ENCODE results near the gene SLC43A3.

SLC43A3 gene

GRCh38 chr11:57471496-57471895 is 44.6 kb upstream of the SLC43A3 start:
- Histone ChIP-seq H3K4me3 (no peak overlapping the region), H3K9me3 (replicated peaks in 1 of 11) (no peaks in the 10 kb centered on the region), H3K4me1 (peaks cover 33 to 74% (median 65%) of the 10 kb centered on the region in 10 experiments), H3K27ac (peak overlapping the region in 4 of 11 experiments; percentile 88 to 95 (median 92); a peak in 4 of 22 replicates), H3K36me3 (peaks cover 0 to 55% (median 28%) of the 10 kb centered on the region in 11 experiments; a peak in 16 of 22 replicates), H3K27me3 (peaks cover 0 to 7% (median 0%) of the 10 kb centered on the region in 11 experiments; a peak in 1 of 22 replicates), H3K4me2 (peak overlapping the region in 2 of 11 experiments; percentile 1 to 94; a peak in 1 of 22 replicates), H4K20me1 (no peaks in the 10 kb centered on the region), H3K9ac (no peak overlapping the region; a peak in 1 of 22 replicates)
- no peak for TF ChIP-seq Cebpa-rat (IDR thresholded peaks at IDR 0.05)

DNA sequence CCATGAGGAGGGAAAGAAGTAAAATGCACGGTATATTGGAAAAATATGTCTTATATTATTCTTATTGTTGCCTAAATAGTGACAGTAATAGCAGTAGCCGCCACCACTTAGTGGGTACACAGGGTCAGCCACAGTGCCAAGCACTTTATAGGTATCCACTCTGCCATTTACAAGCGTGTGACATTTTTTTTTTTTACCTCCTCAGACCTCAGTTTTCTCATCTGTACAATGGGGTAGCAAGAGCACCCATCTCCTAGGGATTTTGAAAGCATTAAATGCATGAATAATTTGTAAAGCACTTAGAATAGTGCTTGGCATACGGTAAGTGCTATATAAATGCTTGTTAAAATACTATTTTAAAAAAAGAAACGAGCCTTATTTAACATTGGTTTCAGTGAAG is 42.3 kb upstream of the SLC43A3 start:
- H3K36me3 ChIP-seq: peaks cover 0 to 65% (median 37%) of the 10 kb centered on the region in 11 experiments; a peak in 16 of 22 replicates
- H3K27me3 ChIP-seq: no peaks in the 10 kb centered on the region
- peaks cover 20 to 71% (median 59%) of the 10 kb centered on the region in 10 experiments for H3K4me1 ChIP-seq
- no peaks in the 10 kb centered on the region for H3K9me3 ChIP-seq (replicated peaks in 1 of 11)
- no peak overlapping the region for H3K4me2 ChIP-seq
- H3K27ac ChIP-seq: no peak overlapping the region
- H3K4me3 ChIP-seq: no peak overlapping the region
- no peak overlapping the region for H3K9ac ChIP-seq
- H4K20me1 ChIP-seq: peaks cover 0 to 8% (median 0%) of the 10 kb centered on the region in 11 experiments; a peak in 3 of 22 replicates
- no peak for TF ChIP-seq Cebpa-rat (IDR thresholded peaks at IDR 0.05)

GRCh38 chr11:57468276-57468675 is 41.4 kb upstream of the SLC43A3 start:
- H3K27ac ChIP-seq: 0 out of 22 replicates have a peak overlapping the region, but pooled peaks of 1 of the 11 experiments have one; percentile 8
- H3K36me3 ChIP-seq: peaks cover 0 to 65% (median 37%) of the 10 kb centered on the region in 11 experiments; a peak in 16 of 22 replicates
- peaks cover 12 to 72% (median 59%) of the 10 kb centered on the region in 10 experiments for H3K4me1 ChIP-seq
- H3K9me3 ChIP-seq (replicated peaks in 1 of 11): no peaks in the 10 kb centered on the region
- no peaks in the 10 kb centered on the region for H3K27me3 ChIP-seq
- H4K20me1 ChIP-seq: peaks cover 0 to 14% (median 0%) of the 10 kb centered on the region in 11 experiments; a peak in 5 of 22 replicates
- TF ChIP-seq Cebpa-rat (IDR thresholded peaks at IDR 0.05): no peak
- peak overlapping the region in 4 of 11 experiments; percentile 5 to 22 (median 16); a peak in 3 of 22 replicates for H3K9ac ChIP-seq
- H3K4me3 ChIP-seq: no peak overlapping the region
- H3K4me2 ChIP-seq: 0 out of 22 replicates have a peak overlapping the region, but pooled peaks of 1 of the 11 experiments have one; percentile 12

GRCh38 chr11:57467508-57468157 is 40.7 kb upstream of the SLC43A3 start:
- Histone ChIP-seq H3K4me2 (peak overlapping the region in 4 of 11 experiments; percentile 12 to 31 (median 26); a peak in 4 of 22 replicates), H3K4me1 (peaks cover 9 to 72% (median 59%) of the 10 kb centered on the region in 10 experiments), H3K9ac (peak overlapping the region in 2 of 11 experiments; percentile 5 to 17; a peak in 1 of 22 replicates), H4K20me1 (peaks cover 0 to 20% (median 0%) of the 10 kb centered on the region in 11 experiments; a peak in 7 of 22 replicates), H3K27ac (0 out of 22 replicates have a peak overlapping the region, but pooled peaks of 1 of the 11 experiments have one; percentile 26), H3K27me3 (peaks cover 0 to 2% (median 0%) of the 10 kb centered on the region in 11 experiments; a peak in 1 of 22 replicates), H3K9me3 (replicated peaks in 1 of 11) (no peaks in the 10 kb centered on the region), H3K4me3 (no peak overlapping the region), H3K36me3 (peaks cover 0 to 65% (median 37%) of the 10 kb centered on the region in 11 experiments; a peak in 16 of 22 replicates)
- TF ChIP-seq Cebpa-rat (IDR thresholded peaks at IDR 0.05): no peak

GRCh38 chr11:57466680-57467079 is 39.8 kb upstream of the SLC43A3 start:
- H3K36me3 ChIP-seq: peaks cover 0 to 55% (median 33%) of the 10 kb centered on the region in 11 experiments; a peak in 16 of 22 replicates

GRCh38 chr11:57464539-57465181 is 37.7 kb upstream of the SLC43A3 start:
- Histone ChIP-seq H4K20me1 (peaks cover 0 to 33% (median 7%) of the 10 kb centered on the region in 11 experiments; a peak in 11 of 22 replicates), H3K36me3 (peaks cover 0 to 36% (median 26%) of the 10 kb centered on the region in 11 experiments; a peak in 16 of 22 replicates), H3K9me3 (replicated peaks in 1 of 11) (no peaks in the 10 kb centered on the region), H3K4me3 (peak overlapping the region in 1 of 10 experiments; percentile 5; a peak in 2 of 20 replicates), H3K4me1 (peaks cover 12 to 76% (median 66%) of the 10 kb centered on the region in 10 experiments), H3K9ac (peak overlapping the region in 8 of 11 experiments; percentile 24 to 63 (median 50); a peak in 12 of 22 replicates), H3K27ac (peak overlapping the region in 8 of 11 experiments; percentile 41 to 66 (median 48); a peak in 14 of 22 replicates), H3K4me2 (peak overlapping the region; percentile 36 to 99 (median 95)), H3K27me3 (peaks cover 13 to 29% (median 24%) of the 10 kb centered on the region in 11 experiments)
- no peak for TF ChIP-seq Cebpa-rat (IDR thresholded peaks at IDR 0.05)

More at GRCh38 chr11:57466680-57467079, 39.8 kb upstream of the SLC43A3 start:
- Histone ChIP-seq H3K9me3 (replicated peaks in 1 of 11) (no peaks in the 10 kb centered on the region), H3K4me1 (peaks cover 9 to 72% (median 60%) of the 10 kb centered on the region in 10 experiments), H3K4me2 (peak overlapping the region in 8 of 11 experiments; percentile 0 to 58 (median 28); a peak in 11 of 22 replicates), H3K9ac (0 out of 22 replicates have a peak overlapping the region, but pooled peaks of 1 of the 11 experiments have one; percentile 3), H3K4me3 (no peak overlapping the region), H3K27me3 (peaks cover 0 to 11% (median 6%) of the 10 kb centered on the region in 11 experiments; a peak in 13 of 22 replicates), H4K20me1 (peaks cover 0 to 29% (median 5%) of the 10 kb centered on the region in 11 experiments; a peak in 10 of 22 replicates), H3K27ac (peak overlapping the region in 3 of 11 experiments; percentile 3 to 35 (median 26); a peak in 3 of 22 replicates)
- TF ChIP-seq Cebpa-rat (IDR thresholded peaks at IDR 0.05): no peak

- Histone ChIP-seq H3K27me3 (peaks cover 21 to 37% (median 32%) of the 10 kb centered on the region in 11 experiments), H3K36me3 (peaks cover 0 to 29% (median 18%) of the 10 kb centered on the region in 11 experiments; a peak in 14 of 22 replicates), H3K4me1 (peaks cover 20 to 84% (median 73%) of the 10 kb centered on the region in 10 experiments), H4K20me1 (peaks cover 0 to 40% (median 12%) of the 10 kb centered on the region in 11 experiments; a peak in 12 of 22 replicates), H3K9me3 (replicated peaks in 1 of 11) (no peaks in the 10 kb centered on the region), H3K27ac (peak overlapping the region in 8 of 11 experiments; percentile 41 to 66 (median 48); a peak in 15 of 22 replicates), H3K9ac (peak overlapping the region in 8 of 11 experiments; percentile 24 to 63 (median 50); a peak in 12 of 22 replicates), H3K4me3 (peak overlapping the region in 5 of 10 experiments; percentile 4 to 40 (median 20); a peak in 5 of 20 replicates), H3K4me2 (peak overlapping the region; percentile 36 to 99 (median 95))
- TF ChIP-seq Cebpa-rat (IDR thresholded peaks at IDR 0.05): peak in 1 of 11 experiments; percentile 45; a peak in 1 of 22 replicates
These were observed 37.0 kb upstream of the SLC43A3 start for GRCh38 chr11:57463671-57464538.

Data from BLaER1 treated with 17β-estradiol and CSF1 and Interleukin-3, amounts not matched to agents 10 nM and 100 nM (cell line).